Hematopoietic multipotent progenitor cell treated with erythropoietin and hydrocortisone succinate and interleukin-3 and kit ligand, for 15 days (in vitro differentiated cells): ENCODE measurements around the gene THSD7A.

Experiments
- DNase-seq: peaks from one replicate; pipeline ENCODE4 v3.0.0-alpha.2; 2015; ENCODE audit warnings: low spot score

Gene THSD7A

DNA sequence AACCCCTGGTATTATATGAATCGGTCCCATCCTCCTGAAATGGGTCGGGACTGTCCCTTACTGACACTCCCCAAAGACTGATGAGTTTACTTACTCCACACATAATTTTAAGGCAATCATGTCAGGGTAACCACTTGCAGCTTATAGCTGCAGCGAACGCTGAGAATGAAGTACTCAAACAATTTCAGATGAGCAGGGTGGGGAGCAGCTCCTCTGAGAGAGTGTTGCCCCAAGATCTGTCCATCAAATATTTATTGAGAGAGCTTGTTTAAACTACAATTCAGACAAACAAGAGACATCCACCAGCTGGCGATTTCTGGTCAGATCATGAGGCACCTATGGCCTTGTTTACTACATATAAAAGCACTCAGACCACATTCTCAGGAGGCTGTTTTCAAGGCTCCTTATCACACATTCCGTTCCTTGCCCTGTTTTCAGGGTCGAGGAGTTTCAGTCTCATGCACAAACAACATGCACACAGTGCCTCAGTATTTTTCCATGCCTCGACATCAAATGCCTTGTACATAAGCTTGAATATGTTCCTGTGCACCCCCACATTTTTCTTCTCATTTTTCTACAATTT is 80.1 kb downstream of the THSD7A start:
- no peak for DNase-seq

DNA sequence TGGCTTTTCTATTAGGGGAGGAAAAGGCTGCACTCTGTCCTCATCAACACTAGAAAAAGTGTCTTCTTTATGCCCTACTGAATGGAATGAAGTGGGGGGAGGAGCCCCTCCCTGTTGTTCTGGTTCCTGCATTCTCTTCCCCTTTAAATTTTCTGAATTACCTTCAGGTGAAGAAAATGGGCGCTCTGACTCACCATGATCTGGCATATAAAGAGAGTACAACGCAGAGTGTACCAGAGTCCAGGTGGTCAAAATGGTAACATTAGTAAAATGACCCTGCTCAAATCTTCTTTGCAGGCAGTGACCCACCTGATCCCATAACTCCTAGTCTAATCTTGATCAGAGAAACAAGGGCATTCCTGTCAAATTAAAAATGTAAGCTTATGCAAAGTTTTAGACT is 80.7 kb downstream of the THSD7A start:
- DNase-seq: no peak

DNA sequence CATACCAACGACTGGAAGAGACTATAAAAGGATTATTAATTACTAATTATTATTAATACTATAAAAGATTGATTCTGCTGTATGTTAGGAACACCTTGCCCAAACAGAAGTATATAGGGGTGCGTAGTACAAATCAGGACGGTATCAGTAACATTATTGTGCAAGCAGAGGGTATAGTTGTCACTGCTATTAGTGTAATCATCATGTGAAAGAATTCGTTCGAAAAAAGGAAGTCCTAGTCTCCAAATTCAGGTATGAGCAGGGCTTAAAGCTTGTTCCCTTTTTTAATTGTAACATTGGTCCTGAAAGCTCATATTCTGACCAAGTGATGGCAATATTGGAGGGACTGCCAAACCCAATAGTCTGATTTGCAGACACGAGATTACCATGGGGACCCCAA is 81.8 kb downstream of the THSD7A start:
- no peak for DNase-seq

DNA sequence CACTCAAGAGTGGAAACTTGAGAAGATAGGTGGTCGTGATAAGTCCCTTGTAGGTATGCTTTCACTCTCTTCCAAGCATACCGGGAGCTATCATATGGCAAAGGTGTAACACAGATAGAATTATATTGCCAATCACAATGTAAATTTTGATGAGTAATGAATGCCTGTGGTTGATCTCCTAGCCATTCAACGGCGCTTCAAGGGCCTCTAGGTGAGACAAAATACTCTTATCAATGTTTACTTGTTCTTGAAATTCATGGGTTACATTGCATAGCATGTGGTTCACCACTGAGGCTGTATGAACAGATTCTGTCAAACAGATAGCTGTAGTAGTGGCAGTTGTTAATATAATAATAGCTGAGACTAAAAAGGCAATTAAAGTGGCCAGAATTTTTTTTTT is 82.4 kb downstream of the THSD7A start:
- DNase-seq: no peak

DNA sequence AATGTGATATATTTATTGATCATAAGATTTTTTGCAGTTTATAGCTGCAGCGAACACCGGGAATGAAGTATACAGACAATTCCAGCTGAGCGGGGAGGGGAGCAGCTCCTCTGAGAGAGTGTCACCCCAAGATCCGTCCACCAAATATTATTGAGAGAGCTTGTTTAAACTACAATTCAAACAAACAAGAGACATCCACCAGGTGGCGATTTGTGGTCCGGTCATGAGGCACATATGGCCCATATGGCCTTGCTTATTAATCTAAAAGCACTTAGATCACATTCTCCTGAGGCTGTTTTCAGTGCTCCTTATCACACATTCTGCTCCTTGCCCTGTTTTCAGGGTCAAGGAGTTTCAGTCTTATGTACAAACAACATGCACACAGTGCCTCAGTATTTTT is 83.1 kb downstream of the THSD7A start:
- DNase-seq: no peak

DNA sequence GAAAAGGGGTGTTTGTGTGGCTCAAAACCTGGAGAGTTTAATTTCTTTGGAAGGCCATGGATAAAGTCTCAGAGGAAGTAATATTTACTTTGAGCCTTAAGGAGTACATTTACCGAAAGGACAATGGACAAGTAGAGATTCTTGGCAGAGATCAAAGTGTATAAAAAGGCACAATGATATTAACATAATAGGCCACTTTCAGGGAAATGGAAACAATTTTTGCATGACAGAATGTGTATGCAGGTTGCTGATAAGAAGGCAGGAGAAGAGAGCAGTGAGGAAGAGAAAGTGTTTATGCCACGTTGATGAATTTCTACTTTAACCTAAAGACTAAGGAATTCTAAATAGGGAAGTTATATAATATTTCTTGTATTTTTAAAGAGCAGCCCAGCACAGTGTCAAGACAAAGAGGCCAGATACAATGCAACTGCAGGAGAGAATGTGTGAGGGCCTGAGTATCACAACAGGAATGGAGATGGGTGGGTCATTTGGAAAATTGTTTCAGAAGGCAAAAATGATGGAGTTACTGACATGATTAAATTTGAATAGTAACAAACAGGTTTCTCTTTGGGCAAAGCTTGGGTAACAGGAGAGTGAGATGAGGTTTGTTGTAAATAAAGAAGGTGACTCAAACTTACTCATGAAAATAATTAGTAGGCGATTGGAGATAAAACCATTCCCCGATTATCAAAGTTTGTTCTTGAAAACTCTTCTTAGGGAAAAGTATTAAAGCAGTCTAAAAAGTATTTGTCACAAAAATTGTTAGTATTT is 84.1 kb downstream of the THSD7A start:
- no peak for DNase-seq

- DNase-seq: no peak
These were observed 85.4 kb downstream of the THSD7A start for GRCh38 chr7:11746591-11746990.

DNA sequence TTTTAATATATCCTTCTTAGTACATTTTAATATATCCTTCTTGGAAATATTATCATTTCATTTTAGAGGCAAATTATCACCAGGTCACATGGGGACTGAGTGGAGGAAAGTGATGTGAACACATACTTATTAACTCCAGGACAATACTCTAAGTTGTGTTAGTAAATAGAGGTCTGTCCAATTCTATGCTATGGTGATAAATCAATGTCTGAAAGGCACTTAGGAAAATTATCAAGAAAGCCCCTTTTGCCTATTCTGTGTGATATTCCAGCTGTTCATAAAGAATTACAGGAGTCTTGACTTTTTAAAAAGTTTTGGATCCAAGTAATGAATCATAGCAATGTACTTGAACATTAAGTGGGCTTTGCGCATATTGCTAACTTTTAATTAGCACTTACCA is 88.5 kb downstream of the THSD7A start:
- DNase-seq: no peak

GRCh38 chr7:11743016-11743415 is 89.0 kb downstream of the THSD7A start:
- DNase-seq: no peak

DNA sequence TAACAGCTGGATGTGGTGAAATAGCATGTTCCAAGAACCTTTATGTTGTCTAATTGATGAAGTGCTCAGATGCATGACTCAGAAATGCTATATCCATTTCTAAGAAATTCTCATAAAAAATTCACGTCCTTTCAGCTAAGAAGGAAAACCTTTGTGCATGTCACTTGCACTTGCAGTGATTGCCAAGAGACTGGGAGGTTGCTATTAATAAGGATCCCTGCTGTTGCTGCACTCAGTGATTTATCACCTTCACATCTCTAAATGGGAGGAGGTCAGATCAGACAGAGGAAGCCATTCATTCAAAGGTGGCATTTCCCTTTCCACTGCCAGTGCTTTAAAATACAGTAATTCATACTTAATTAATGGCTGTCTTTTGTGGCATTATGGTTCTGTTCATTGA is 89.5 kb downstream of the THSD7A start:
- DNase-seq: no peak

DNA sequence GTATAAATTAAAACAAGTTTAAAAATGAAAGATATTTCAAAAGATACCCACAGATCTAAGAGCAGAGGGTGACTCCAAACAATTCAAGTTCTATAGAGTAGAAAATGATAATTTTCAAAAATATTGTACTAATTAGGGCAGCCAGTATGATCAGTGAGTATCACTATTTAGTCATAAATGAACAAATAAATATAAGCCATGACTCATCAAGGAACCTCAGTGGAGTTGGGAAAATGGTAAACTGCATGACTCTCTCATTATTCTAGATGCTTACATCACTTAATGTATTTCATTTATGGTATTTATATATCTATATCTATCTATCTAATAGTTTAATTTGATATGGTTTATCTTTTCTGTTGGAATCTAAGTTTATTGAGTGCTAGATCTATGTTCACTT is 94.3 kb downstream of the THSD7A start:
- DNase-seq: no peak

- DNase-seq: no peak
These were observed 99.8 kb downstream of the THSD7A start for GRCh38 chr7:11732207-11732606.

GRCh38 chr7:11730725-11731124 is 101.3 kb downstream of the THSD7A start:
- no peak for DNase-seq

GRCh38 chr7:11727864-11728263 is 104.1 kb downstream of the THSD7A start:
- no peak for DNase-seq

DNA sequence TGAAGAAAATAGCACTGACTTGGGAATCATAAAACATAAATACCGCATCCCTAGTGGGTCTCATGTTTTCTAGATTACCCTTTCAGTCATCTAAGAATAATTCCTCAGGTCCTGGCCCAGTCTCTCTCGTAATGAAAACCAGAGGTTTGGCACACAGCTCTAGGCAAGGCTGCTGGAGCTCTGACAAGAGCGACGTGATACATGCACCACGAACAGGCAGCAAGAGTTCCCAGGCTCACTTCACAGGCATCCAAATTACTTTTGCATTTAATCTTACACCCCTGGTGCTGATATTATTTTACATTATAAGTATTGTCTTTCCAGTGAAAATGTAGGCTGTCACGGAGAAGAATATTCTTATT is 105.2 kb downstream of the THSD7A start:
- DNase-seq: no peak

- no peak for DNase-seq
These were observed 105.8 kb downstream of the THSD7A start for GRCh38 chr7:11726001-11726793.

DNA sequence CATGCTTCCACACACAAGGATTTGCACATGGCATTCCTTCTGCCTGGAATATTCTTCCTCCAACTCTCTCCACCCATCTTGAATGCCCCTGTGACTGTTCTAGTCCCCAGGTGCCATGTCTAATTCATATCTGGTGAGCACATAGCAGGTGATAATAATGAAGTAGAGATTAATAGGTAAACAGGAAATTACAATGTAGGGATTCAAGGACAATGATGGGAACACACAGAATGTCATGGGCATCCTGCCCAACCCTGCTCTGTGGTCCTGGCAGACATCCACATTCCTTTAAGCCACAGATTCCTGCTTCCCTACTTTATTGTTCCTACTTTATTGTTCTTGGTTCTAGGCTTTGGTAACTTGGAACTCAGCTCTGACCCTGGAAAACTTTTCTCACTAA is 115.8 kb downstream of the THSD7A start:
- no peak for DNase-seq

- no peak for DNase-seq
These were observed 117.3 kb downstream of the THSD7A start for GRCh38 chr7:11714676-11715075.

- no peak for DNase-seq
These were observed 117.8 kb downstream of the THSD7A start for GRCh38 chr7:11714205-11714604.

DNA sequence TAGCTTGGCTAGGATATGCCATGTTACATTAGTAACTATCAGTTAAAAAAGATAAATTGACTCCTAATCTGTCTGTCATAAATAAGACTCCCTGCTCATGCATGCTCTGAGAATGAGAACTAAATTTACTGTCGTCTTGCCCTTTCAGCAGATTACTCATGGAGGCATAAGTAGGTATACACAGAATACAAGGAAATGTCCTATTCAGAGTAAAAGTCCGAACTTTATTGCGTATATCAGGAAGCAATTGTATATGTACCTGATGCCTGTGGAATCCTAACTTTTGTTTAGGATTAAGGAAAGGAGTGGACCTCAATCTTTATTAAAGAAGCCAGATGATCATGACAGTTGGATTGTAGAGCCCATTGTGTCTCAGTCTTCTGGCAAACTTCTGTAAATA is 118.6 kb downstream of the THSD7A start:
- DNase-seq: no peak

DNA sequence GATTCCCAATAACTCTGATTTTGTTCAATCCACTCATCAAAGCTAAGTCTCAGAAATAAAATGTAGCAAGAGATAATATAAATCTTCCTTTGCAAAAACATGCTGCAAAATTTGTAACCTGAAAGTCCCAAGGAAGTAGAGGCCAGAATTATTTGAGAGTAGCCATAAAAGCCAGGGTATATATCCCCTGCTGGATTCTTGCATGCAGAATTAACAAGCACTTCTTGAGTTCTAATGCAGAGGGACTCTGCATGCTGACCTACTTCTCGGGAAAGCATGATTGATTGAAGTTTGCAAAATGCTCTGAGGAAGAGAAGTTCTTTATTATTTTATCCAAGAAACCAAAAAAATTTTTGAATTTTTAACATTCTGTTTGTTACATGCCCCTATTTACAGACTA is 121.6 kb downstream of the THSD7A start:
- DNase-seq: no peak

- DNase-seq: no peak
These were observed 122.8 kb downstream of the THSD7A start for GRCh38 chr7:11709196-11709595.

GRCh38 chr7:11707606-11708193 is 124.3 kb downstream of the THSD7A start:
- no peak for DNase-seq
